Loucy (cell line): ENCODE results near the gene FAM3B.

Experiments used
- CTCF ChIP-seq: fragments of 200-600 bp; sonication (generic); conservative IDR thresholded peaks from 2 replicates; pipeline ENCODE4 v1.5.1; 2014; ENCODE audit warnings: mild to moderate bottlenecking, antibody characterized with exemption, low read length
- EZH2phosphoT487 ChIP-seq: fragments of 200-600 bp; IDR thresholded peaks from 2 replicates; pipeline ENCODE4 v1.6.1; 2018; ENCODE audit warnings: antibody characterized with exemption, mild to moderate bottlenecking, moderate library complexity, borderline replicate concordance

GRCh38 chr21:41366522-41367151 lies 50.0 kb downstream of the FAM3B start:
- no peak for TF ChIP-seq CTCF
- no peak for TF ChIP-seq EZH2phosphoT487
